Measurements from ENCODE around the gene SMOC2.
"Not testable (repeated sequence)": the region's sequence is repeated elsewhere in the genome, so short reads cannot be mapped to it uniquely, and the experiment has no call there.

Gene SMOC2

GRCh38 chr6:168609026-168609685, 168.2 kb downstream of the SMOC2 start:
- DNase-seq, result no peak

DNA sequence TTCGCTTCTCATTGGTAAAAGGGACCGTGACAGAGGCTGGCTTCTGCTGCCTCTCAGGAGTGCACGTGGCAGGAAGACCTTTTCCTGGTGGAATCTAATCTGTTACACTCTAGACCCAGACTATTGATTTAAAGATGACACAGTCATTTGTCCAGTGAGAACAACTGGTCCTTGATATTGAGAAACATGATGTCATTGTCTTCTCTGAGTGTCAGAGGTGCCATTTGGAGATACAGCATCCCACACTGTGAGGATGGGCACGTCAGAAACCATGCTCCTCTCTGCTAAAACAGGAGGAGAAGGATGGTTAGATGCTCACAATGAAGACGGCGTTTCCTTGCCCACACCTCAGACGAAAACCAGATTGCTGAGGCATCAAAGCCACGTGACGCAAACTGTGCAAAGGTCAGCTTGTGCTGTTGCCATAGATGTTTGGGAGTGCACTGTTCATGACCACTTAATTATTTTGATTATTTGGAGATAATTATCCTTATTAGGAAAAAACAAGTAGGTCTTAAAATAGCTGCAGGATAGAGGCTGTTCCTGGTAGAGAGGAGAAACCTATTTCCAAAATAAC, 169.0 kb downstream of the SMOC2 start:
- no peak for DNase-seq

DNA sequence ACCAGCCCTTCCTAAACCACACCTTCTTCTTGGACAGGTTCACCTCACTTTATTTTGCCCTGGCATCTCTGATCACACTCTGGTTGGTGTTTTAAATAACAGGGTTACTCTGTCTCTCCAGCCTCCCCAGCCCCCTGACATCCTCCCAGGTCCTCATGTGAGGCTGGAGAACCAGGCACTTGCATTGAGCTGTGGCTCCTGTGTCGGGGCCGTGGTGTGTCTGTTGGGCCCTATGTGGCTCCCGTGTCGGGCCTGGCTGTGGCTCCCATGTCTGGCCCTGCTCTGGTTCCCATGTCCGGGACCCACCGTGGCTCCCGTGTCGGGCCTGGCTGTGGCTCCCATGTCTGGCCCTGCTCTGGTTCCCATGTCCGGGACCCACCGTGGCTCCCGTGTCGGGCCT, 170.0 kb downstream of the SMOC2 start:
- DNase-seq, result not testable (repeated sequence)

DNA sequence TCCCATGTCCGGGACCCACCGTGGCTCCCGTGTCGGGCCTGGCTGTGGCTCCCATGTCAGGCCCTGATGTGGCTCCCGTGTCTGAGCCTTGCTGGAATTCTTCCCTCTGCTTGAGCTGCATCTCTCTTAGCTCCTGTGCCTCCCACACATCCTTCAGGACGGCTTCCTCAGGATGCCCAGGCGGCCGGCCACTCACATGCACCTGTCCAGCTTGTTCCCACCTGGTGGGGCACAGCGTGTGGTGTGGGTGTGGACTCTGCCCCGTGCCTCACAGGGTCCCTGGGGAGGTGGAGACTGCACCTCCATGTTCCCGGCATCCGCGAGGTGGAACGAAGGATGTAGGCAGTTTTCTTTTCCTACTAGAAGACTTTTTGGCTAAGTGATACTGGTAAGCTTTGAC, 170.7 kb downstream of the SMOC2 start:
- no peak for DNase-seq

- no peak for DNase-seq
These were observed 171.6 kb downstream of the SMOC2 start for GRCh38 chr6:168612586-168612985.

GRCh38 chr6:168615837-168616236, 174.9 kb downstream of the SMOC2 start:
- DNase-seq, result no peak

- no peak for DNase-seq
These were observed 176.1 kb downstream of the SMOC2 start for GRCh38 chr6:168616816-168617765.

DNA sequence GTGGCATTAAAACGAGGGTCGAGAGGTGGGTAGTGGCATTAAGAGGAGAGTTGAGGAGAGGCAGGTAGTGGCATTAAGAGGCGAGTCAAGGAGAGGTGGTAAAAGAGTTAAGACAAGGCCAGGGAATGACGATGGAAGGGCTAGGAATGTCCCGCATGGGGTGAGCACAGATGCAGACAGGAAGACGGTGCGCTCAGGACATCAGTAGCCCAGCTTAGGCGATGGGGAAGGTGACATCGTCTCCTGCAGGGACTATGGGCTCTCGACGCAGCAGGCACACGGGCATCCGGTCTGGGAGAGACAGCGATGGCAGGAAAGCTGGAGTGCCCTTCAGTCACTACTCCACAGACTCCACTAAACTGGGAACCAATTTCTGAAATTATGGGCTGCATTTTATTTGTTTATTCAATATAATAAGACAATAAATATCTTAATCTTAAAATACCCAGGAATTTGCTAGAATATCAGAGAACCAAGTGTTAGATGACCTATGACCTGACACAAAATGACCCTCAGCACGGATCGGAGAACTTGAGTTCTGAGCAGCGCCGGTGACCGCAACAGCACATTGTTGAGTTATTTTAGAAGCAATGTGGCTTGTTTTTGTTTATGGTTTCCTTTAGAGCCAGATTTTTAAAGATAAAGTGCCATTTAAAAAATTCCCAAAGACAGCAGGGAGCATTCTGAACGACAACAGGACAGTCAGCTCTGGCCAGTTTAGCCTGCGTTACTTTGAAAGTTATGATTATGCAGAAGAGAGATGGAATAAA, 177.7 kb downstream of the SMOC2 start:
- no peak for DNase-seq

DNA sequence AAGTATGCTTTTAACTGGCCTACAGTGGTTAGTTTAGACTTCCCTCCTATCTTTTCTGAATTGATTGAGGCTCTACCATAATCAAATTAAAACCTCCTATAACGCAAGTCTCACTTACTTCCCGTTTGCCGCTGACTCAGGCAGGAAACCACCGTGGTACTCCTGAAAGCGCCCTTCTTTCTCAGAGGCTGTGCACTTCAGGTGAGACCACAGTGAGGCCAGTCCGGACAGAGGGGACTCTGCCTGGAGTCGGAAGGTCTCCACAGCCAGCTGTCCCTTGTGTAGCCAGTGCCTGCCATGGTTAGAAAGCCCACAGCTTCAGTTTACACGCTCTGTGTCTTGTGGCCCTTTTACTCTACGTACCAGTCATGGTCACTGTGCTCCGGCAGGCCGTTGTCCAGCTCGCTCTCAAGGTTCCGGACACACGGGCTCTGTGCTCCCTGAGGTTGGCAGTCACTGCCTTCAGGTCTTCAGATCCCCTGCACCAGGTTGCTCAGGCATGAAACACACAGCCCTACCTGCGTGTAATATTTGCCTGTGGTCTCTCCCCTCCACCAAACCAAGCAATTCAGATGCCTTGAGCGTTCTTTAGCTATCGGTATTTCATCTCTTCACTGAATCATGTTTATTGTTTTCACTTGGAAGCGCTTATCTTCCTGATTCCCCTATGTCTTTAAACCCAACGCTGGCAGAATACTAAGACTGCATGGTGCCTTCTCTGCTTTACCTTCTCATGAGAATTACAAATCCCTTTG, 178.8 kb downstream of the SMOC2 start:
- peak in 1 of 2 donors; percentile 7 for DNase-seq

- DNase-seq, result no peak
These were observed 179.6 kb downstream of the SMOC2 start for GRCh38 chr6:168620578-168620977.

GRCh38 chr6:168623736-168624135, 182.8 kb downstream of the SMOC2 start:
- DNase-seq, result no peak

GRCh38 chr6:168624540-168624939, 183.6 kb downstream of the SMOC2 start:
- DNase-seq, result no peak

GRCh38 chr6:168624948-168625347, 184.0 kb downstream of the SMOC2 start:
- no peak for DNase-seq

- DNase-seq, result no peak
These were observed 184.6 kb downstream of the SMOC2 start for GRCh38 chr6:168625602-168626001.

DNA sequence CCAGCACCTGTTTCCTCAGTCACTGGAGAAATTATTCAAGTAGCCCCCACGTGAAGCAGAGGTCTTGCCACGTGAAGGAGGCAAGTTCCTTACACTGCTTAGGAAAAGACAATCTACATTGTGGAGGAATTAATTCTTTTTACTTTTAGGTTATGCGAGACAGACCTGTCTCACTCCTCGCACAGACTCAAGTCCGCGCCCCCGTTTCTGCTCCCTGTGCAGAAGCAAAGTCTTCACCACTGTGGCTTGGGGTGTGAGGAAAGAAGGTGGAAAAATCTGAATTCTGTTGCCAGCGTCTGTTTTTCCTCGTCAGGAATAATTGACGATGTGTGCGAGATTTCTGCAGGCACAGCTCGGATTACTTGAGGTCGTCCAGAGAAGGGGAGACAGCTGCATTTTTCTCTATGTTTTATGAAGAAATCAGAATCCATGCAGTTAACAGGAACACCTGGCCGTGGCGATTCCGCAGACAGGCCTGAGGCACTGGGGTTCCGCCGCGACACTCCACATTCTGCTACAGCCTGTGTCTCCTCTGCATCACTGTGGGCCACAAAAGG, 185.1 kb downstream of the SMOC2 start:
- DNase-seq, result no peak

DNA sequence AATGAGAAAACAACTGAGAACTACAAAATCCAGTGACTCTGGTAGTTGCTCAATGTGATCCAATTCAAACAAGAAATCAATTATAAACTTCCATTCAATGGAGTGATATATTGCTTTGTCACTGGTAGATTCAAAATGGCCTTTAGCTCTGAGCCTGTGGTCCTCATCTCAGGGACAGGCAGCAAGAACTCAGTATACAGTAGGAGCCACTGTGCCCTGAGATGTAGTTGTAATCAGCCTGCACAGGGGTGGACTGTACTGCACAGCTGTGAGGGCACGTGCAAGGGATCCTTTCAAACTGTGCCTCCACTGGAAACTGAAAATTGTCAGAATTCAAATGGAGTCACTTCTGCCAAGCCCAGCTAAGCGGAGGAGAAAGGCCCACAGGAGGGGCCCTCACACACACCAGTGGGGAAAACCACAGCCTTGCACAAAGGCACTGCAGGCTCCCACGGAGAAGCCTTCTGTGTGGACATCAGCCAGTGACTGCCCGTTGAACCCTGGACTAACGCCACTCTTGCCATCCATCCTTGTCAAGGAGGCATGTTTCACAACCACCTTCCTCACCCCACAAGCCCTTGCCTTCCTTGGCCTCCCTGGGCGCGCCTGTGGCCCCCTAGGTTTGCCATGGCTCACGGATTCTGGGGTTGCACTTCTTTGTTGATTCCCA, 186.7 kb downstream of the SMOC2 start:
- no peak for DNase-seq

DNA sequence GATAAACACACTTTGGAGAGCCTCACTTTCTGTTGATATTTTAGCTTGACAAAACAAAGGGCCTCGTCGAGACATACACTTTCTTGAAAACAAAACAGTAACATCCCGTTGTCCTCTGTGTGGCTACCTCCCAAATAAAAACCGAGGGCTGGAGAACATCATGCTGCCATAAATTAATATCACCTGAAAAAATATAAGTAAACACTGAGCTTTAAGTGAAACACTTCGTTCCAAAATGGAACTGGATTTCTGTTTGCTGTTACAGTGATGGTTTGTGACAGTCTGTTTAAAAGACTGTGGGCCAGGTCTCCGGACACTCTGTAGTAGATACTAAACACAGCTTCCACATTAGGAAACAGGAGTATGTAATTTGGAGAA, 187.2 kb downstream of the SMOC2 start:
- DNase-seq, result no peak

DNA sequence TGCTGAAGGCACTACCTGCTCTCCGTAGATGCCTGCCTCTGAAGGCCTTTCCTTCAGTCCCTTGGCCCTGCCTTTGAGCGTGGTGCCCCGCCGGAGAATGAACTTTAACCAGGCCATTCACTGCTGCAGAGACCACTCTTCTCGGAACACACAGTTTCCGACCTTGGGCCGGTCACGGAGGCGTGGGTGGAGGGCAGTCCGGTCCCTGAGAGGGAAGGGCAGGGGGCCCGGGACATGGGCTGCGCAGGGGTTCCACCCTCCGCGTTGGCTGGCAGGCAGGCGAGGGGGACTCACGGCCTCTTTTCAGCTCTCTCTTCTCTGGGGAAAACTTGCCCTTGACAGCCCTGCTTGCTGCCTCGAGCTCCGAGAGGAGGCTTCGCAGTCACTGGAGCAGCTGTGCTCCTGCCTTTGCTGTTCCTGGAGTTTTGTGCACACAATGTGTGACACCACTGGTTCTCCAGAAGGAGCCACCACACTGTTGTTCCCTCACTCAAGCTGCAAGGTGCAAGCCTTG, 187.8 kb downstream of the SMOC2 start:
- DNase-seq, result no peak

- DNase-seq, result no peak
These were observed 190.6 kb downstream of the SMOC2 start for GRCh38 chr6:168631564-168631963.

- no peak for DNase-seq
These were observed 191.7 kb downstream of the SMOC2 start for GRCh38 chr6:168632694-168633093.
